ENCODE results near the gene OGFR. TPM values are rescaled to one million over a fixed set of nuclear protein-coding genes. Genes with fewer than 3 reads are reported as not detected.

OGFR gene
- total and polyA plus RNA-seq, 2 experiments from 2014 or later: 9.6 to 50.6 TPM

DNA sequence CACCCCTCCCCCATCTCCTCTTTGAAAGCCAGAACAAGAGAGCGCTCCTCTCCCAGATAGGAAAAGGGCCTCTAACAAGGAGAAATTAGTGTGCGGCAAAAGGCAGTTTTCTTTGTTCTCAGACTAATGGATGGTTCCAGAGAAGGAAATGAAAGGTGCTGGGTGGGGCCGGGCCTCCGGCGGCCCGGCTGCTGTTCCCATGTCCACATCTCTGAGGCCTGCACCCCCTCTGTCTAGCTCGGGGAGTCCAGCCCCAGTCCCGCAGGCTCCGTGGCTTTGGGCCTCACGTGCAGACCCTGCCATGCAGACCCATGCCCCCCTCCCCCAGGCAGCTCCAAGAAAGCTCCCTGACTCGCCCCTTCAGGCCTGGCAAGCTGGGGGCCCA lies 44.2 kb upstream of the OGFR start (continued):
- TF ChIP-seq, protein P1, sequence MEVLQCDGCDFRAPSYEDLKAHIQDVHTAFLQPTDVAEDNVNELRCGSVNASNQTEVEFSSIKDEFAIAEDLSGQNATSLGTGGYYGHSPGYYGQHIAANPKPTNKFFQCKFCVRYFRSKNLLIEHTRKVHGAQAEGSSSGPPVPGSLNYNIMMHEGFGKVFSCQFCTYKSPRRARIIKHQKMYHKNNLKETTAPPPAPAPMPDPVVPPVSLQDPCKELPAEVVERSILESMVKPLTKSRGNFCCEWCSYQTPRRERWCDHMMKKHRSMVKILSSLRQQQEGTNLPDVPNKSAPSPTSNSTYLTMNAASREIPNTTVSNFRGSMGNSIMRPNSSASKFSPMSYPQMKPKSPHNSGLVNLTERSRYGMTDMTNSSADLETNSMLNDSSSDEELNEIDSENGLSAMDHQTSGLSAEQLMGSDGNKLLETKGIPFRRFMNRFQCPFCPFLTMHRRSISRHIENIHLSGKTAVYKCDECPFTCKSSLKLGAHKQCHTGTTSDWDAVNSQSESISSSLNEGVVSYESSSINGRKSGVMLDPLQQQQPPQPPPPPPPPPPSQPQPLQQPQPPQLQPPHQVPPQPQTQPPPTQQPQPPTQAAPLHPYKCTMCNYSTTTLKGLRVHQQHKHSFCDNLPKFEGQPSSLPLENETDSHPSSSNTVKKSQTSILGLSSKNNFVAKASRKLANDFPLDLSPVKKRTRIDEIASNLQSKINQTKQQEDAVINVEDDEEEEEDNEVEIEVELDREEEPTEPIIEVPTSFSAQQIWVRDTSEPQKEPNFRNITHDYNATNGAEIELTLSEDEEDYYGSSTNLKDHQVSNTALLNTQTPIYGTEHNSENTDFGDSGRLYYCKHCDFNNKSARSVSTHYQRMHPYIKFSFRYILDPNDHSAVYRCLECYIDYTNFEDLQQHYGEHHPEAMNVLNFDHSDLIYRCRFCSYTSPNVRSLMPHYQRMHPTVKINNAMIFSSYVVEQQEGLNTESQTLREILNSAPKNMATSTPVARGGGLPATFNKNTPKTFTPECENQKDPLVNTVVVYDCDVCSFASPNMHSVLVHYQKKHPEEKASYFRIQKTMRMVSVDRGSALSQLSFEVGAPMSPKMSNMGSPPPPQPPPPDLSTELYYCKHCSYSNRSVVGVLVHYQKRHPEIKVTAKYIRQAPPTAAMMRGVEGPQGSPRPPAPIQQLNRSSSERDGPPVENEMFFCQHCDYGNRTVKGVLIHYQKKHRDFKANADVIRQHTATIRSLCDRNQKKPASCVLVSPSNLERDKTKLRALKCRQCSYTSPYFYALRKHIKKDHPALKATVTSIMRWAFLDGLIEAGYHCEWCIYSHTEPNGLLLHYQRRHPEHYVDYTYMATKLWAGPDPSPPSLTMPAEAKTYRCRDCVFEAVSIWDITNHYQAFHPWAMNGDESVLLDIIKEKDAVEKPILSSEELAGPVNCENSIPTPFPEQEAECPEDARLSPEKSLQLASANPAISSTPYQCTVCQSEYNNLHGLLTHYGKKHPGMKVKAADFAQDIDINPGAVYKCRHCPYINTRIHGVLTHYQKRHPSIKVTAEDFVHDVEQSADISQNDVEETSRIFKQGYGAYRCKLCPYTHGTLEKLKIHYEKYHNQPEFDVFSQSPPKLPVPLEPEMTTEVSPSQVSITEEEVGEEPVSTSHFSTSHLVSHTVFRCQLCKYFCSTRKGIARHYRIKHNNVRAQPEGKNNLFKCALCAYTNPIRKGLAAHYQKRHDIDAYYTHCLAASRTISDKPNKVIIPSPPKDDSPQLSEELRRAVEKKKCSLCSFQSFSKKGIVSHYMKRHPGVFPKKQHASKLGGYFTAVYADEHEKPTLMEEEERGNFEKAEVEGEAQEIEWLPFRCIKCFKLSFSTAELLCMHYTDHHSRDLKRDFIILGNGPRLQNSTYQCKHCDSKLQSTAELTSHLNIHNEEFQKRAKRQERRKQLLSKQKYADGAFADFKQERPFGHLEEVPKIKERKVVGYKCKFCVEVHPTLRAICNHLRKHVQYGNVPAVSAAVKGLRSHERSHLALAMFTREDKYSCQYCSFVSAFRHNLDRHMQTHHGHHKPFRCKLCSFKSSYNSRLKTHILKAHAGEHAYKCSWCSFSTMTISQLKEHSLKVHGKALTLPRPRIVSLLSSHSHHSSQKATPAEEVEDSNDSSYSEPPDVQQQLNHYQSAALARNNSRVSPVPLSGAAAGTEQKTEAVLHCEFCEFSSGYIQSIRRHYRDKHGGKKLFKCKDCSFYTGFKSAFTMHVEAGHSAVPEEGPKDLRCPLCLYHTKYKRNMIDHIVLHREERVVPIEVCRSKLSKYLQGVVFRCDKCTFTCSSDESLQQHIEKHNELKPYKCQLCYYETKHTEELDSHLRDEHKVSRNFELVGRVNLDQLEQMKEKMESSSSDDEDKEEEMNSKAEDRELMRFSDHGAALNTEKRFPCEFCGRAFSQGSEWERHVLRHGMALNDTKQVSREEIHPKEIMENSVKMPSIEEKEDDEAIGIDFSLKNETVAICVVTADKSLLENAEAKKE (CRISPR knock-in tag; IDR thresholded peaks at IDR 0.05): no peak
- TF ChIP-seq STAT1 (IDR thresholded peaks at IDR 0.05; ENCODE audit: unreplicated experiment) (no peak), ZNF331 (CRISPR knock-in tag; IDR thresholded peaks at IDR 0.05; ENCODE audit: low read depth) (no peak)
- TF ChIP-seq, protein P2, sequence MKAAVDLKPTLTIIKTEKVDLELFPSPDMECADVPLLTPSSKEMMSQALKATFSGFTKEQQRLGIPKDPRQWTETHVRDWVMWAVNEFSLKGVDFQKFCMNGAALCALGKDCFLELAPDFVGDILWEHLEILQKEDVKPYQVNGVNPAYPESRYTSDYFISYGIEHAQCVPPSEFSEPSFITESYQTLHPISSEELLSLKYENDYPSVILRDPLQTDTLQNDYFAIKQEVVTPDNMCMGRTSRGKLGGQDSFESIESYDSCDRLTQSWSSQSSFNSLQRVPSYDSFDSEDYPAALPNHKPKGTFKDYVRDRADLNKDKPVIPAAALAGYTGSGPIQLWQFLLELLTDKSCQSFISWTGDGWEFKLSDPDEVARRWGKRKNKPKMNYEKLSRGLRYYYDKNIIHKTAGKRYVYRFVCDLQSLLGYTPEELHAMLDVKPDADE (IDR thresholded peaks at IDR 0.05): no peak
- TF ChIP-seq, protein P3, sequence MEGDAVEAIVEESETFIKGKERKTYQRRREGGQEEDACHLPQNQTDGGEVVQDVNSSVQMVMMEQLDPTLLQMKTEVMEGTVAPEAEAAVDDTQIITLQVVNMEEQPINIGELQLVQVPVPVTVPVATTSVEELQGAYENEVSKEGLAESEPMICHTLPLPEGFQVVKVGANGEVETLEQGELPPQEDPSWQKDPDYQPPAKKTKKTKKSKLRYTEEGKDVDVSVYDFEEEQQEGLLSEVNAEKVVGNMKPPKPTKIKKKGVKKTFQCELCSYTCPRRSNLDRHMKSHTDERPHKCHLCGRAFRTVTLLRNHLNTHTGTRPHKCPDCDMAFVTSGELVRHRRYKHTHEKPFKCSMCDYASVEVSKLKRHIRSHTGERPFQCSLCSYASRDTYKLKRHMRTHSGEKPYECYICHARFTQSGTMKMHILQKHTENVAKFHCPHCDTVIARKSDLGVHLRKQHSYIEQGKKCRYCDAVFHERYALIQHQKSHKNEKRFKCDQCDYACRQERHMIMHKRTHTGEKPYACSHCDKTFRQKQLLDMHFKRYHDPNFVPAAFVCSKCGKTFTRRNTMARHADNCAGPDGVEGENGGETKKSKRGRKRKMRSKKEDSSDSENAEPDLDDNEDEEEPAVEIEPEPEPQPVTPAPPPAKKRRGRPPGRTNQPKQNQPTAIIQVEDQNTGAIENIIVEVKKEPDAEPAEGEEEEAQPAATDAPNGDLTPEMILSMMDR (conservative IDR thresholded peaks at IDR 0.05; ENCODE audit: low read depth in 2 of 2): no peak

Measured in GM23338 (cell line).